ENCODE data around the gene FAM193B.

The FAM193B gene

GRCh38 chr5:177554474-177555111, at the start of gene FAM193B:
Gene FAM193B (minus strand): TSS chr5:177554563. CDS start chr5:177554458, 105 bp downstream.
- DNase-seq, result peak; percentile 93

- no peak for DNase-seq
Observed at GRCh38 chr5:177604116-177604521, 49.8 kb upstream of the FAM193B start.

- DNase-seq, result no peak
Observed at GRCh38 chr5:177603631-177604030, 49.3 kb upstream of the FAM193B start.

GRCh38 chr5:177602458-177602830, 48.1 kb upstream of the FAM193B start:
- no peak for DNase-seq

DNA sequence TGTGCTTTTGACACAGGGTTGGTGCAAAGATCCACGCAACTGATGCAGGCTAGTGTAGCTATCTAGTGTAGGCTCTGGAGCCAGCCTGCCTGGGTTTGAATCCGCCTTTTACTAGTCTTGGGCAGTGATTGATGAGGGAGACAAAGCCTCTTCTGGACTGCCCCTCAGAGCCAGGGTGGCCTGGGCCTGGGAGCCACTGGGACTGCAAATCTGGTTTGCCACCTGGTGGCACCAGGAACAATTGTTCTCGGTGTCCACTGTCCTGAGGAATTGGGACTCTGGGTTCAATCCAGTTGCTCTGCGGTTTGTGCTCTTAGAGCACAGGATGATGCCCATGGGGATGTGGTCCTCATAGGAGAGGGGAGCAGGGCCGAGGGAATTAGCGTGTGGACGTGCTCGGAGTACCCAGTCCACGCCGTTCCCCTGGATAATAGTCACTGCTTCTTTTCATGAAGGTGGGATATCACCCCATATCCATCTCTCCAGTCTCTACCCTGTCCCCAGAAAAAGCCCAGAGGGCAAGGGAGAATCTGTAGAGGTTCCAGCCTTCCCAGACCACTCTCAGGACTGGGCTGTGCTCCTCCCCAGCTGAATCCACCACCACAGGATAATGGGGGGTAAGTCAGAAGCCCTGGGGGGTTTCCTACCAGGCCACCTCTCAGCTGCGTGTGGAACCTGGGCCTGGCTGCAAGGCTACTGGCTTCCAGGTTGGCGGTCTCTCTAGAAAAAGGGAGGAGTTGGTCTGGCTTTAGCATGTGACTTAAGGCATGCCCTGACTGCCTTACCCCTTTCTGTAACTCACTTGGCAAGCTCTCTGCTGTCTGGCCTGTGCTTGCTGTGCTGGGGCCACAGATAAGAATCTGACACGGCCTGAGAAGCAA, 47.5 kb upstream of the FAM193B start:
- DNase-seq, result no peak

GRCh38 chr5:177601126-177601525, 46.8 kb upstream of the FAM193B start:
- DNase-seq, result no peak

DNA sequence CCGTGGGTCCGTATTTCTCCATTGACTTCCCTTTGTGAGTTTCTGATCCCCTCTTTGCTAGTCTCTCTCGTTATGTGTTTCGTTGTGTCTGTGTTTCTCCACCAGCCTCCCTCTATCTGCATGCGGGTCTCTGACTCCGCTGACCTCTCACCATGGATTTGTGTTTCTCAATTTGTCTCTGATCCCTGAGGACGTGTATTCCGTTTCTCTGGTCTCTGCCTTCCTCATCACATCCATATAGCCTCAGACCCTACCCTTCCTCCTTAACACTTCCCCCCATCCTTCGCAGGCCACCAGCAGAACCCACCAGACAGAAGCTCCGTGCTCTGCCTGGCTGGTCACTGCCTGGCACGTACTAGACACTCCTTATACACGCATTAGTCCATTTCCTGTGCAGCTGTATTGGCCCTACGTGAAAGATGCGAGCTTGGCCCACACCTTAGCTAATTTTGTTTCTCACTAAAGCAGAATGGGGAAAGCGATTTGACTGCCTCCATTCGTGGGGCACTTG, 46.2 kb upstream of the FAM193B start:
- DNase-seq, result no peak

DNA sequence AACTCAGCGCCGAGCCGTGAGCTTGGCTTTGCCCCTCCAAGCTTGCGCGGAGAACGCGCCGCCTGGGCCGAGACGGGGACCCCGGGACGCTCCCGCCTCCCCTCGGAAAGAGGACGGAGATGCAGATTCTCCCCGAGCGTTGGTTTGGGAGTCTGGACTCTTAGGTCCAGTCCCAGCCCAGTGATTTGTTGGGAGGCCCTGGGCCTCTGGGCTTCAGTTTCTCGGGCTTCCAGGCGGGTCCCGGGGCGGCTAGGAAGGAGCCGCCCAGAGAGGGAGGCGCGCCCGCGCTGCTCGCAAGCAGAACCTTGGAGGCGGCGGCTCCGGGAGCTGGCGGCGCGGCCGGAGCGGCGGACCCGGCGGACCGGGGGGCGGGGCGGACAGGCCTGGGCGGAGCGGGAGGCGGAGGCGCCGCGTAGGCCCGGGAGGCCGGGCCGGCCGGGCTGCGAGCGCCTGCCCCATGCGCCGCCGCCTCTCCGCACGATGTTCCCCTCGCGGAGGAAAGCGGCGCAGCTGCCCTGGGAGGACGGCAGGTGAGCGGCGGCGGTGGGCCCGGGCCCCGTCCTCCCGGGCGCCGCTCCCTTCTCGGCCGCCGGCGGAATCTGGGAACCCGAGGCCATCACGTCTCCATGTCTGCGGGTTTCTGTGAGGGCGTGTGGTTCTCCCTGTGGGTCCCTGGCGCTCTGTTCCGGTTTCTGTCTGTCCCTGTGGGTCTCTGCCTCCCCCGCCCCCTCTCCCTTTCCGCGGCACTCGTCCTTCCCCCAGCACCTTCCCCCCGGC, 45.6 kb upstream of the FAM193B start, which contains the start of gene B4GALT7:
Gene B4GALT7 (plus strand): TSS at position 402 of the 777 bp plus-strand sequence. CDS start 79 bp downstream, at position 481.
- peak; percentile 82 for DNase-seq

GRCh38 chr5:177598477-177598876, 44.1 kb upstream of the FAM193B start:
- no peak for DNase-seq

DNA sequence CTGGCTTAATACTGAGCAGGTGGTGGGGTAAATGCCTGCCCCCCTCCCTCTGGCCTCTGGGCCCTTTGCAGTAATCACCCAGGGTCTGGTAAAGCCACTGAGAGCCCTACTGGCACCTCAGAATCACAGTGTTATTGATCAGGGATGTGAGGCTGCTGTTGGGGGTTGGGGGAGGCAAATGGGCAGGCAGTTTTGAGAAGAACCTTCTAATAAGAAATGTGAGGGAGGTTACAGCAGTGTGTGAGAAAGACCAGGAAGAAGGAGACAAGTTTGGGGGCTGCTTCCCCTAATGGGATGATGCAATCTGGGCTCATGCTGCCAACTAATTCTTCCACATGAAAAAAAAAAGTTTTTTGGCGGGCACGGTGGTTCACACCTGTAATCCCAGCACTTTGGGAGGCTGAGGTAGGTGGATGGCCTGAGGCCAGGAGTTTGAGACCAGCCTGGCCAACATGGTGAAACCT, 42.4 kb upstream of the FAM193B start:
- DNase-seq, result no peak

DNA sequence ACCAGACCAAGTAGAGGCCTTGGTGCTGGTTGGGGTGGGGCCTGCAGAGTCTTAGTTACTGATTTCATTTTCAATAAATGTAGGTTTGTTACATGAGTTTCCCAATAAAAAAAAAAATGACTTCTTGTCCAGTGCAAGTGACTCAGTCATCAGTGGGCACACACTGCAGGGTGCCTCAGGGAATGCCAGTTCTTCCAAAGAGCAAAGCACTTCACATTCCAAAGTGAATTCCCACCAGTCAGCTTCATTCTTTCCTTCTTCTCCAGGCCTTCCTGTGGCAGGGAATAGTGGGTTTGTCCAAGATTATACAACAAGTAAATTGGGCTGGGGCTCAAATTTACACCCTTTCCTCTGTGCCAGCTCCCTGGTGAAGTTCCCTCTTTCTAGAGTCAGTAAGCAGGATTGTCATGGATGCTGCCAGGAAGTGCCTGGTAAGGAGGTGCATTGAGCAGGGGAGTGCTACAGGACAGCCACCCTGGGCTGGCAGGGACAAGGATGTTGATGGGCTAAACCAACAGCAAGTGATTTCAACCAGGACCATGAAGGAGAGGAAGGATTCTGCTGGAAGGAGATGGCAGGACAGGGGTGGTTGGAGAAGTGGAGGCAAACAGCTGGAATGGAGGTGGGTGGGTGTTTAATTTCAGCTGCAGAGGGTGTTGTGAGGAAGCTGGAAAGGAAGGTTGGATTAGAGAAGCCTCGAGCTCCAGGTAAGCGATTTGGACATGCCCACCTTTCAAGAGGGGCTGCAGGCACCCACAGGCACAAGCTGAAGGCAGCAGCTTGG, 41.8 kb upstream of the FAM193B start:
- DNase-seq, result no peak

GRCh38 chr5:177595026-177595585, 40.7 kb upstream of the FAM193B start:
- no peak for DNase-seq

DNA sequence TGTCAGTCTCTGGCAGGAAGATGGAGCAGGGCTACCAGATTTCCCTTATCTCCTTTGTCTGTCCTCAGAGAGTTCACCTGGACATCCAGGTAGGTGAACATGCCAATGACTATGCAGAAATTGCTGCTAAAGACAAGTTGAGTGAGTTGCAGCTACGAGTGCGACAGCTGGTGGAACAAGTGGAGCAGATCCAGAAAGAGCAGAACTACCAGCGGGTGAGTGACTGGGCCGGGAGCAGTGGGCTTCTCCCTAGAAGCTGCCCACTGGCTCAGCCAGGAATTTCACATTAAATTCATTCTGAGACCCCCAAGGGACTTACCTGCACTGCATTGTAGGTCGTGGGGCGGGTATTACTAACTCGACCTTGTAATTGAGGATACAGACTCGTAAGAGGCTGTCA, 39.7 kb upstream of the FAM193B start:
- DNase-seq, result no peak

DNA sequence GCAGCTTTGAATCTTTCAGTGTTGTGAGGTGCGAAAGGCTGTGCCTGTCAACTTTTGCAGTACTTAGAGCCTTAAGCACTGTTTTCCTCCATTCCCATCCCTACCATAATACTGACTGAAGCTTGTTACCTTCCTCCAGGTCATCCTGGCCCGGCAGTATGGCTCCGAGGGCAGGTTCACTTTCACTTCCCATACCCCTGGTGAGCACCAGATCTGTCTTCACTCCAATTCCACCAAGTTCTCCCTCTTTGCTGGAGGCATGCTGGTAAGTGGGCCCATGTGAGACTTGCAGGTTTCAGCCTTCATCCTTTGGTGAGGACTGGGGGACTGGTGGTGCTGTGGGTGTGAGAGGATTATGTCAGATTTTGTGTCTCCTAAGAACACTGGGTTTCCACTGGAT, 39.1 kb upstream of the FAM193B start:
- no peak for DNase-seq

DNA sequence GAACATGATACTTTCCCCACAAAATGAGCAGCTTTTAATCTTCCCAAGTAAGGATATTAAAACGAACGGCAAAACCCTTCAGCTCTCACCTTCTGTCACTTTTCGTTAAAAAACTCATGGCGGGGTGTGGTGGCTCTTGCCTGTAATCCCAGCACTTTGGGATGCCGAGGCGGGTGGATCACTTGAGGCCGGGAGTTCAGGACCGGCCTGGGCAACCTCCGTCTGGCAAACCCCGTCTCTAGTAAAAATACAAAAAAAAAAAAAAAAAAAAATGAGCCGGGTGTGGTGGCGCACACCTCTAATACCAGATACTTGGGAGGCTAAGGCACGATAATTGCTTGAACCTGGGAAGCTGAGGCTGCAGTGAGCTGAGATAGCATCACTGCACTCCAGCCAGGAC, 38.5 kb upstream of the FAM193B start:
- no peak for DNase-seq

- peak; percentile 86 for DNase-seq
Observed at GRCh38 chr5:177592010-177592834, 37.9 kb upstream of the FAM193B start, which contains the start of gene TMED9. Gene TMED9 (plus strand): TSS chr5:177592203. CDS start chr5:177592215, 12 bp downstream.

GRCh38 chr5:177591690-177592009, 37.3 kb upstream of the FAM193B start:
- no peak for DNase-seq

GRCh38 chr5:177590406-177590805, 36.0 kb upstream of the FAM193B start:
- DNase-seq, result no peak

DNA sequence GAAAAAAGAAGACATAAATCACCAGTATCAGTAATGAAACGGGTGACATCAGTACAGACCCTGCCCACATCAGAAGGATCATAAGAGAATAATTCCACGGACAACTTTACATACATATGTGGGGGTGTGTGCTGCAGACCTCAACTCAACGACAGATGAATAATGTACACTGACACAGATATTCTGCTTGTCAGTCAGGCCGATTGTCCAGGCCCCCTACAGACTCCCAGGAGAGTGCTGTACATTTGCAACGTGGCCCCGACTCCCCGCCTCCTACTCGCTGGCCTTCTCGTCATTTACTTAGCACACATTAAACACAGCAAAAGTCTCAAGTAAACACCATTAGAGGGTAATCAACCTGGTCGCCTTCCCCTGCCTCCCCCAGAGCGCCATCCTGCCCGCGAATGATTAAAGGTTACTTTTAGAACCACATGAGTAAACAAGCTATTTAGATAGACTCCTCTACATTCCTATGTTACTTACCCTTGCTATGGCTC, 34.1 kb upstream of the FAM193B start:
- DNase-seq, result no peak

DNA sequence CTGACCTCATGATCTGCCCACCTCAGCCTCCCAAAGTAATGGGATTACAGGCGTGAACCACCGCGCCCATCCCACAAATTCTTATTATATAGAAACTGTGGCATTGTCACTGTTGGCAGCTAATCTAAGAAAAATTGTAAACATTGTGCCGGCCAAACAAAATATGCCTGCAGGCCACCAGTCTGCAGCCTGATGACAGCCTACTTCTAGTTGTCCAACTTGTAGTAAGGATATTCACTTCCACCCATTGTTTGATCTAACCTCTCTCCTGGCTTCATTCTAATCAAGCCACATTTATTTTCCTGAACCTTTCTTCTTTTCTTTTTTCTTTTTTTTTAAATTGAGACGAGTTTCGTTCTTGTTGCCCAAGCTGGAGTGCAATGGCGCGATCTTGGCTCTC, 24.0 kb upstream of the FAM193B start:
- DNase-seq, result no peak

DNA sequence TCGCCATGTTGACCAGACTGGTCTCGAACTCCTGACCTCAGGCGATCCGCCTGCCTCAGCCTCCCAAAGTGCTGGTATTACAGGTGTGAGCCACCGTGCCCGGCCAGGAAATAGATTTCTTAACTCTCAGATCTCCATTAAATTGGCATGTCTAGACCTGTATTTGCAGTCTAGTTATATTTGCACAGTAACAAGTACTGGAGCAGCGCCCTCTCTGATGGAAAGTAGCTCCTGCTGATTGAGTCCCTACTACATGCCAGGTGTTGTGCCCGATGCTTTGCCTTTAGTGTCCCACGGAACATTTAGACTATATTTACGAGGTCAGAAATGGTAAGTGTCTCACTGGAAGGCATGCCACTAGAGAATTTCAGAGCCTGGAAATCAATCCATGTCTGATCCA, 21.8 kb upstream of the FAM193B start:
- no peak for DNase-seq

All from activated effector memory CD4-positive, alpha-beta T cell treated with Interleukin-2 at 50 U/mL for 16 hours (primary cell).